ENCODE measurements around the gene MAP3K19.

The MAP3K19 gene

GRCh38 chr2:134954065-134954464, 93.2 kb downstream of the MAP3K19 start:
- H3K36me3 ChIP-seq (ENCODE audit: insufficient read depth, low read length), result peaks cover 40% of the 10 kb centered on the region

GRCh38 chr2:134952608-134953007, 94.6 kb downstream of the MAP3K19 start:
- H3K4me1 ChIP-seq (ENCODE audit: control insufficient read depth, insufficient read depth, low read length, unreplicated experiment), result no peaks in the 10 kb centered on the region
- H3K27me3 ChIP-seq (ENCODE audit: insufficient read depth, low read length), result no peaks in the 10 kb centered on the region
- peaks cover 40% of the 10 kb centered on the region for H3K36me3 ChIP-seq (ENCODE audit: insufficient read depth, low read length)
- no peaks in the 10 kb centered on the region for H3K79me2 ChIP-seq (ENCODE audit: control insufficient read depth, insufficient read depth, low read length, unreplicated experiment)
- H2AFZ ChIP-seq (ENCODE audit: low read length, unreplicated experiment), result no peak overlapping the region
- no peak overlapping the region for H3K4me3 ChIP-seq (ENCODE audit: low read depth, low read length)
- no peak overlapping the region for H3K27ac ChIP-seq (ENCODE audit: low read depth, low read length)

More at GRCh38 chr2:134954065-134954464, 93.2 kb downstream of the MAP3K19 start:
- Histone ChIP-seq H2AFZ (ENCODE audit: low read length, unreplicated experiment) (no peak overlapping the region), H3K79me2 (ENCODE audit: control insufficient read depth, insufficient read depth, low read length, unreplicated experiment) (no peaks in the 10 kb centered on the region), H3K4me3 (ENCODE audit: low read depth, low read length) (no peak overlapping the region), H3K27me3 (ENCODE audit: insufficient read depth, low read length) (no peaks in the 10 kb centered on the region), H3K27ac (ENCODE audit: low read depth, low read length) (no peak overlapping the region), H3K4me1 (ENCODE audit: control insufficient read depth, insufficient read depth, low read length, unreplicated experiment) (no peaks in the 10 kb centered on the region)

GRCh38 chr2:134950886-134951285, 96.4 kb downstream of the MAP3K19 start:
- Histone ChIP-seq H3K79me2 (ENCODE audit: control insufficient read depth, insufficient read depth, low read length, unreplicated experiment) (peaks cover 6% of the 10 kb centered on the region), H3K4me3 (ENCODE audit: low read depth, low read length) (no peak overlapping the region), H3K36me3 (ENCODE audit: insufficient read depth, low read length) (peaks cover 44% of the 10 kb centered on the region)

GRCh38 chr2:134949981-134950708, 97.1 kb downstream of the MAP3K19 start:
- H3K4me3 ChIP-seq (ENCODE audit: low read depth, low read length), result no peak overlapping the region
- H3K79me2 ChIP-seq (ENCODE audit: control insufficient read depth, insufficient read depth, low read length, unreplicated experiment), result peaks cover 7% of the 10 kb centered on the region
- H3K27ac ChIP-seq (ENCODE audit: low read depth, low read length), result no peak overlapping the region
- no peaks in the 10 kb centered on the region for H3K27me3 ChIP-seq (ENCODE audit: insufficient read depth, low read length)
- no peaks in the 10 kb centered on the region for H3K4me1 ChIP-seq (ENCODE audit: control insufficient read depth, insufficient read depth, low read length, unreplicated experiment)
- no peak overlapping the region for H2AFZ ChIP-seq (ENCODE audit: low read length, unreplicated experiment)
- H3K36me3 ChIP-seq (ENCODE audit: insufficient read depth, low read length), result peaks cover 40% of the 10 kb centered on the region

More at GRCh38 chr2:134950886-134951285, 96.4 kb downstream of the MAP3K19 start:
- H3K4me1 ChIP-seq (ENCODE audit: control insufficient read depth, insufficient read depth, low read length, unreplicated experiment), result no peaks in the 10 kb centered on the region
- H2AFZ ChIP-seq (ENCODE audit: low read length, unreplicated experiment), result no peak overlapping the region
- no peaks in the 10 kb centered on the region for H3K27me3 ChIP-seq (ENCODE audit: insufficient read depth, low read length)
- H3K27ac ChIP-seq (ENCODE audit: low read depth, low read length), result no peak overlapping the region

DNA sequence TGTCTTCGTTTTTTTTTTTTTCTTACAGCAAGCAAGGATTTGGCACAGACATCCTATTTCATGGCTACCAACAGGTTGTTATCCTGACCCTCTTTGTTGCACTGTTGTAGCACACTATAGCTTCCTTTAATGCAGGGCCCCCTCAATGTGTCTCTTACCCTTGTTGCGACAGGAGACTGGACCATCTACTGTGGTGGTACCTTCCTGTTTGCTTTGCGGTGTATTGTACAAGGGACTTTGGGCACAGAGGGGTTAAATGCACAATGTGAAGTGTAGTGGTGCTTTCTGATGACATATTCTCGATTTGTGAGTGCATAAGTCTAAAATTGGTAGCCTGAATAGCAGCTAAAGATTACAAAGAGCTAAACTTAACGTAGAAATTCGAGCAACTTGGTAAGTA, 101.2 kb downstream of the MAP3K19 start:
- Histone ChIP-seq H2AFZ (ENCODE audit: low read length, unreplicated experiment) (no peak overlapping the region), H3K4me3 (ENCODE audit: low read depth, low read length) (no peak overlapping the region), H3K27ac (ENCODE audit: low read depth, low read length) (no peak overlapping the region), H3K79me2 (ENCODE audit: control insufficient read depth, insufficient read depth, low read length, unreplicated experiment) (peaks cover 7% of the 10 kb centered on the region), H3K4me1 (ENCODE audit: control insufficient read depth, insufficient read depth, low read length, unreplicated experiment) (no peaks in the 10 kb centered on the region), H3K36me3 (ENCODE audit: insufficient read depth, low read length) (peaks cover 36% of the 10 kb centered on the region), H3K27me3 (ENCODE audit: insufficient read depth, low read length) (no peaks in the 10 kb centered on the region)

- Histone ChIP-seq H3K4me3 (ENCODE audit: low read depth, low read length) (no peak overlapping the region), H3K79me2 (ENCODE audit: control insufficient read depth, insufficient read depth, low read length, unreplicated experiment) (peaks cover 12% of the 10 kb centered on the region), H3K36me3 (ENCODE audit: insufficient read depth, low read length) (peaks cover 39% of the 10 kb centered on the region), H2AFZ (ENCODE audit: low read length, unreplicated experiment) (no peak overlapping the region), H3K4me1 (ENCODE audit: control insufficient read depth, insufficient read depth, low read length, unreplicated experiment) (no peaks in the 10 kb centered on the region), H3K27me3 (ENCODE audit: insufficient read depth, low read length) (no peaks in the 10 kb centered on the region), H3K27ac (ENCODE audit: low read depth, low read length) (no peak overlapping the region)
Measured at GRCh38 chr2:134944975-134945374, 102.3 kb downstream of the MAP3K19 start.

DNA sequence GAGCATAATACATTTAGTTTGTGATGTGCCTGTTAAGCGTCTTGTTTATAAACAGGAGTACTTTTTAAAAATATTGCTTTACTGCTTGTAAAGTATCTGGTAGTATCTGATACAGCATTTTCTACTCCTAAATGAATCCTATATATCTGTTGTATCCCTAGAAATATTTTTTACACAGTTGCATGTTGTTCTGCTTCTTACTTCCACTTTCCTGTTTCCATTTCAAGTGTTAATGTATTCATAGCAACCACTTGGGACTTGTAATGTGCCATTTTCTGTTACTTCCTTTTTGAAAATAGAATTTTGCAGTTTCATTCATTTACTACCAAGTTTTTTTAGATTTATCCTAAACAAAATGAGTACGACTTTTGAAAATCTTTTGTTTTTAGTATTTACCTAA, 103.7 kb downstream of the MAP3K19 start:
- Histone ChIP-seq H3K27me3 (ENCODE audit: insufficient read depth, low read length) (no peaks in the 10 kb centered on the region), H3K27ac (ENCODE audit: low read depth, low read length) (no peak overlapping the region)

DNA sequence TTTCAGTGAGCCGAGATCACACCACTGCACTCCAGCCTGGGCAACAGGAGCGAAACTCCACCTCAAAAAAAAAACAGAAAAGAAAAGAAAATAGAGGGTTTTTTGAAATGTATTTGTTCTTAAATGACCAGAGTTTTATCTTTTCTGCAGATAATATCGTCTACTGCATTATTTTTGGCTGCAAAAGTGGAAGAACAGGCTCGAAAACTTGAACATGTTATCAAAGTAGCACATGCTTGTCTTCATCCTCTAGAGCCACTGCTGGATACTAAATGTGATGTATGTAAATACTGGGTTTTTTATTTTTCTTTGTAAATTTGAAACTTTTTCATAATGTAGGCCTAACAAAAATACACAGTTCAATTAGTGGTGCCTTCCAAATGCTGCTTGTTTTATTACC, 110.6 kb downstream of the MAP3K19 start:
- Histone ChIP-seq H2AFZ (ENCODE audit: low read length, unreplicated experiment) (no peak overlapping the region), H3K27ac (ENCODE audit: low read depth, low read length) (no peak overlapping the region), H3K36me3 (ENCODE audit: insufficient read depth, low read length) (peaks cover 34% of the 10 kb centered on the region), H3K4me1 (ENCODE audit: control insufficient read depth, insufficient read depth, low read length, unreplicated experiment) (peaks cover 16% of the 10 kb centered on the region), H3K79me2 (ENCODE audit: control insufficient read depth, insufficient read depth, low read length, unreplicated experiment) (peaks cover 77% of the 10 kb centered on the region), H3K27me3 (ENCODE audit: insufficient read depth, low read length) (no peaks in the 10 kb centered on the region), H3K4me3 (ENCODE audit: low read depth, low read length) (no peak overlapping the region)

More for the DNA sequence above, 103.7 kb downstream of the MAP3K19 start:
- no peaks in the 10 kb centered on the region for H3K4me1 ChIP-seq (ENCODE audit: control insufficient read depth, insufficient read depth, low read length, unreplicated experiment)
- peaks cover 19% of the 10 kb centered on the region for H3K79me2 ChIP-seq (ENCODE audit: control insufficient read depth, insufficient read depth, low read length, unreplicated experiment)
- H3K36me3 ChIP-seq (ENCODE audit: insufficient read depth, low read length), result peaks cover 49% of the 10 kb centered on the region
- no peak overlapping the region for H3K4me3 ChIP-seq (ENCODE audit: low read depth, low read length)
- no peak overlapping the region for H2AFZ ChIP-seq (ENCODE audit: low read length, unreplicated experiment)

GRCh38 chr2:134934641-134935040, 112.6 kb downstream of the MAP3K19 start:
- Histone ChIP-seq H3K79me2 (ENCODE audit: control insufficient read depth, insufficient read depth, low read length, unreplicated experiment) (peaks cover 87% of the 10 kb centered on the region), H3K27me3 (ENCODE audit: insufficient read depth, low read length) (no peaks in the 10 kb centered on the region), H2AFZ (ENCODE audit: low read length, unreplicated experiment) (no peak overlapping the region), H3K4me3 (ENCODE audit: low read depth, low read length) (peak overlapping the region; percentile 17; the same call in 1 of the 2 replicates), H3K4me1 (ENCODE audit: control insufficient read depth, insufficient read depth, low read length, unreplicated experiment) (peaks cover 16% of the 10 kb centered on the region), H3K36me3 (ENCODE audit: insufficient read depth, low read length) (peaks cover 20% of the 10 kb centered on the region), H3K27ac (ENCODE audit: low read depth, low read length) (peak overlapping the region; percentile 25)

- Histone ChIP-seq H3K27ac (ENCODE audit: low read depth, low read length) (peak overlapping the region; percentile 25), H3K4me1 (ENCODE audit: control insufficient read depth, insufficient read depth, low read length, unreplicated experiment) (peaks cover 16% of the 10 kb centered on the region), H3K79me2 (ENCODE audit: control insufficient read depth, insufficient read depth, low read length, unreplicated experiment) (peaks cover 87% of the 10 kb centered on the region), H3K27me3 (ENCODE audit: insufficient read depth, low read length) (no peaks in the 10 kb centered on the region), H2AFZ (ENCODE audit: low read length, unreplicated experiment) (no peak overlapping the region), H3K36me3 (ENCODE audit: insufficient read depth, low read length) (peaks cover 18% of the 10 kb centered on the region), H3K4me3 (ENCODE audit: low read depth, low read length) (peak overlapping the region; percentile 17; the same call in 1 of the 2 replicates)
Measured at GRCh38 chr2:134934150-134934549, 113.1 kb downstream of the MAP3K19 start.

- Histone ChIP-seq H3K79me2 (ENCODE audit: control insufficient read depth, insufficient read depth, low read length, unreplicated experiment) (peaks cover 91% of the 10 kb centered on the region), H3K27me3 (ENCODE audit: insufficient read depth, low read length) (no peaks in the 10 kb centered on the region), H3K4me3 (ENCODE audit: low read depth, low read length) (no peak overlapping the region), H3K36me3 (ENCODE audit: insufficient read depth, low read length) (peaks cover 14% of the 10 kb centered on the region), H3K4me1 (ENCODE audit: control insufficient read depth, insufficient read depth, low read length, unreplicated experiment) (peaks cover 16% of the 10 kb centered on the region), H2AFZ (ENCODE audit: low read length, unreplicated experiment) (no peak overlapping the region), H3K27ac (ENCODE audit: low read depth, low read length) (no peak overlapping the region)
Measured at GRCh38 chr2:134933732-134934131, 113.5 kb downstream of the MAP3K19 start.
